ENCODE measurements around the gene RACGAP1. TPM values are rescaled to one million over a fixed set of nuclear protein-coding genes. Genes with fewer than 3 reads are reported as not detected.
"Not testable (repeated sequence)": the region's sequence is repeated elsewhere in the genome, so short reads cannot be mapped to it uniquely, and the experiment has no call there.

RACGAP1 gene
- total RNA-seq, 2 donors from 2014 or later = 121 to 150 TPM

- ATAC-seq (replicated peaks in 1 of 2) (peak in 1 of 2 donors; percentile 17), DNase-seq (no peak)
- no peaks in the 10 kb centered on the region for H3K9me3 Mint-ChIP-seq
- peaks cover 6% of the 10 kb centered on the region for H3K4me1 Mint-ChIP-seq (ENCODE audit: low read depth)
- H3K27me3 Mint-ChIP-seq (ENCODE audit: low read depth) = peaks cover 36% of the 10 kb centered on the region
- no peak overlapping the region for H3K27ac Mint-ChIP-seq
- peak overlapping the region in 1 of 2 donors; percentile 22 for H3K4me3 Mint-ChIP-seq
- H3K36me3 Mint-ChIP-seq (ENCODE audit: insufficient read depth in 2 of 2) = no peaks in the 10 kb centered on the region
These were observed 7.7 kb upstream of the RACGAP1 start for GRCh38 chr12:50032854-50033581.

DNA sequence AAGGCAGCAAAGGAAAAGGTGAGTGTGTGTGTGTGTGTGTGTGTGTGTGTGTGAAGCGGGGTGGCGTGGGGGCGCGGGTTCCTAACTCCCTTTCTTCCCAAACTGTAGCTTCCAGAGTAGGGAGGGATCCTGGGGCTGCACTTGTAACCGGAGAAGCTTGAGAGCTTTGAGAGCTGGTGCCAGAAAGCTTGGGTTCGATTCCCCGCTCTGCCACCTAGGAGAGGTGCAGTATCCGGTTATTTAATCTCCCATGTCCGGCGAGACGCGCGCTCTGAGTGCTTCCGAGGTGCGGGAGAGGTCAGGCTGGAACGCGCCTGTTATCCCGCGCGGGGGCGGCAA, 7.2 kb upstream of the RACGAP1 start:
- ATAC-seq (replicated peaks in 1 of 2) (no peak), DNase-seq (no peak)
- no peaks in the 10 kb centered on the region for H3K36me3 Mint-ChIP-seq (ENCODE audit: insufficient read depth in 2 of 2)
- no peaks in the 10 kb centered on the region for H3K9me3 Mint-ChIP-seq
- no peak overlapping the region for H3K27ac Mint-ChIP-seq
- H3K4me1 Mint-ChIP-seq (ENCODE audit: low read depth) = peaks cover 6% of the 10 kb centered on the region
- H3K27me3 Mint-ChIP-seq (ENCODE audit: low read depth) = peaks cover 36% of the 10 kb centered on the region
- no peak overlapping the region for H3K4me3 Mint-ChIP-seq

- H3K27me3 Mint-ChIP-seq (ENCODE audit: low read depth) = peaks cover 26% of the 10 kb centered on the region
- H3K27ac Mint-ChIP-seq; H3K4me3 Mint-ChIP-seq; H3K9me3 Mint-ChIP-seq; H3K36me3 Mint-ChIP-seq (ENCODE audit: insufficient read depth in 2 of 2); ATAC-seq (replicated peaks in 1 of 2); DNase-seq: not testable (repeated sequence)
- H3K4me1 Mint-ChIP-seq (ENCODE audit: low read depth) = peaks cover 10% of the 10 kb centered on the region
These were observed 5.2 kb upstream of the RACGAP1 start for GRCh38 chr12:50030449-50030848.

- Mint-ChIP-seq H3K27me3 (ENCODE audit: low read depth) (peaks cover 5% of the 10 kb centered on the region), H3K4me3 (no peak overlapping the region), H3K27ac (no peak overlapping the region), H3K4me1 (ENCODE audit: low read depth) (peaks cover 29% of the 10 kb centered on the region), H3K9me3 (peaks cover 2 to 3% of the 10 kb centered on the region in 2 donors), H3K36me3 (ENCODE audit: insufficient read depth in 2 of 2) (peaks cover 11% of the 10 kb centered on the region in 2 donors)
- no peak for ATAC-seq (replicated peaks in 1 of 2)
- no peak for DNase-seq
These were observed 1.4 kb upstream of the RACGAP1 start for GRCh38 chr12:50026691-50027090.

DNA sequence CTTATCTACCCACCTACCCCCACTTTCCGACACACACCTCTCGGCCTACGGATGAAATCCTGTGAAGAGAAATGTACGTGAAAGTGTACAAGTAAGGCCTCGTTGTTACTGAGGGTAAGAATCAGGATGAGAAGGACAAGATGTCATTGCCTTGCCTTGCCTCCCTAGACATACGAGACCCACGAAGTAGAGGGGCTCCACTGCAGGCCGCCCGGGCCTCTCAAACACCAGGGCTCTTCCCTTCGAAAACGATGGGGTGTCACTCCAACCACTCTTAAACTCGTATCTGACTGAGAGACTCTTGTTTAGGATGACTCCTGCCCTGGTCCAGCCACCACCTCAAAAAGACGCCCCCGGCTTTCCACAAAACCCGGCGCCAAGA, 498 bp downstream of the RACGAP1 start:
- Mint-ChIP-seq H3K36me3 (ENCODE audit: insufficient read depth in 2 of 2) (peaks cover 11% of the 10 kb centered on the region in 2 donors), H3K27ac (peak overlapping the region; percentile 93), H3K9me3 (peaks cover 2 to 3% of the 10 kb centered on the region in 2 donors), H3K4me3 (peak overlapping the region; percentile 94 to 95), H3K27me3 (ENCODE audit: low read depth) (no peaks in the 10 kb centered on the region), H3K4me1 (ENCODE audit: low read depth) (peaks cover 36% of the 10 kb centered on the region)
- DNase-seq (peak in 1 of 2 donors; percentile 16), ATAC-seq (replicated peaks in 1 of 2) (peak; percentile 25 to 29)

GRCh38 chr12:50024227-50024626, 1.1 kb downstream of the RACGAP1 start:
- Mint-ChIP-seq H3K36me3 (ENCODE audit: insufficient read depth in 2 of 2) (peaks cover 11% of the 10 kb centered on the region in 2 donors), H3K9me3 (peaks cover 2 to 3% of the 10 kb centered on the region in 2 donors), H3K4me3 (peak overlapping the region; percentile 94 to 95), H3K4me1 (ENCODE audit: low read depth) (peaks cover 40% of the 10 kb centered on the region), H3K27me3 (ENCODE audit: low read depth) (no peaks in the 10 kb centered on the region), H3K27ac (peak overlapping the region; percentile 93)
- ATAC-seq (replicated peaks in 1 of 2) = no peak
- no peak for DNase-seq

DNA sequence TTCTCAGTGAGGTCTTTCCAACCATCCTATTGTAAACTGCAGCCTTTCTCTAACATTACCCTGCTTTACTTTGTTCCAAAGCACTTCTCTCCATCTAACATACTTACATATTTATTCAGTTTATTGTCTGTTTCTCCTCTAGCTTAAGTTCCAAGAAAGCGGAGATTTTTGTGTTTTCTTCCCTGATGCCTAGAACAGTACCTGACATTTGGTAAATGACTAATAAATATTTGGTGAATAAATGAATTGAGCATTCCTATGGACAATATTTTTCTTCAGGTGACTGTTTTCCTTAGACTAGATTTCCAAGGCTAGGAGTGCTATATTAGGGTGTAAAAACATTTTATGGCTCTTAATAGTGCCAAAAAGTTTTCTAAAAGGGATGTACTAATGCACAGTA, 2.4 kb downstream of the RACGAP1 start:
- ATAC-seq (replicated peaks in 1 of 2) (no peak), DNase-seq (no peak)
- peaks cover 11% of the 10 kb centered on the region in 2 donors for H3K36me3 Mint-ChIP-seq (ENCODE audit: insufficient read depth in 2 of 2)
- peak overlapping the region; percentile 94 to 95 for H3K4me3 Mint-ChIP-seq
- H3K4me1 Mint-ChIP-seq (ENCODE audit: low read depth) = peaks cover 46% of the 10 kb centered on the region
- peaks cover 2 to 3% of the 10 kb centered on the region in 2 donors for H3K9me3 Mint-ChIP-seq
- no peaks in the 10 kb centered on the region for H3K27me3 Mint-ChIP-seq (ENCODE audit: low read depth)
- no peak overlapping the region for H3K27ac Mint-ChIP-seq

DNA sequence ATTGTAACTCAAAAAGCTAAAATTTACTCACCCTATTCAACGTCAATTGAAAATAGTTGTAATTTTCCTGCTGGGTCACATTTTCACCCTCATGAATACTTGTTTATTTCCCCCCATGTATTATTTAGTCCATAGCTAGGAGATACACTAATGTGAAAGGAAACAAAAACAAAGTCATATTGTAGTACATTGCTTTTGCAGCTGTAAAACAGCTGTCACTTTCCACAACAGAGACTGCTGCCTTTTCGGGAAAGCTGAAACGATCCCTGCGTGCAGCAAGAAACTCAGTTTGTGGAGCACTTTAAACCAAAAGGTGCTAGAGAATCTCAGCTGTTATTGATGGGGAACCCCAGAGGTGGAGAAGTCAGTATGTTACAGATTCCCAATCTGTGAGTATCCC, 4.3 kb downstream of the RACGAP1 start:
- no peak for ATAC-seq (replicated peaks in 1 of 2)
- Mint-ChIP-seq H3K4me3 (no peak overlapping the region), H3K4me1 (ENCODE audit: low read depth) (peaks cover 46% of the 10 kb centered on the region), H3K27me3 (ENCODE audit: low read depth) (no peaks in the 10 kb centered on the region), H3K36me3 (ENCODE audit: insufficient read depth in 2 of 2) (peaks cover 11 to 14% of the 10 kb centered on the region in 2 donors), H3K27ac (no peak overlapping the region), H3K9me3 (peaks cover 2 to 3% of the 10 kb centered on the region in 2 donors)
- no peak for DNase-seq

GRCh38 chr12:50019524-50019923, 5.8 kb downstream of the RACGAP1 start:
- Mint-ChIP-seq H3K4me3 (no peak overlapping the region), H3K27ac (no peak overlapping the region), H3K4me1 (ENCODE audit: low read depth) (peaks cover 39% of the 10 kb centered on the region), H3K9me3 (no peaks in the 10 kb centered on the region), H3K27me3 (ENCODE audit: low read depth) (no peaks in the 10 kb centered on the region), H3K36me3 (ENCODE audit: insufficient read depth in 2 of 2) (peaks cover 6 to 11% of the 10 kb centered on the region in 2 donors)
- no peak for ATAC-seq (replicated peaks in 1 of 2)
- no peak for DNase-seq

DNA sequence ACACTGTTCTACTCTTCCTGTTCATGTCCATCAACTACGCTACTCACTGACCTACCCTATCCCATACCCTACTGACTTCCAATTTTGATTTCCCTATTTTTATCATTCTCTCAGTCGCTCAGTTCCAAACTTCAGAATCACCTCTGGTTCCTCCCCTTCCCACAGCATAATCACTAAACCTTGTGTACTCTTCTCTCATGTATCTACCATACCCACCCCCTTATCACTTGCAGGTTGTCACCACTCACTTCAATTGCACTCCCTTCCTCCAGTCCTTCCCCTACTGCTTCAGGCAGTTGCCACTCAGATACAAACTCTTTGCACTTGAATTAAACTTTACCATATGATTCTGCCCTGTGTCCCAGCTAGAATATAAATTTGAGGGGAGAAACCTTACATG, 6.3 kb downstream of the RACGAP1 start:
- Mint-ChIP-seq H3K4me1 (ENCODE audit: low read depth) (peaks cover 40% of the 10 kb centered on the region), H3K9me3 (no peaks in the 10 kb centered on the region), H3K27ac (no peak overlapping the region), H3K4me3 (no peak overlapping the region), H3K36me3 (ENCODE audit: insufficient read depth in 2 of 2) (peaks cover 8 to 16% of the 10 kb centered on the region in 2 donors), H3K27me3 (ENCODE audit: low read depth) (no peaks in the 10 kb centered on the region)
- no peak for DNase-seq
- ATAC-seq (replicated peaks in 1 of 2) = no peak

GRCh38 chr12:50018154-50018553, 7.1 kb downstream of the RACGAP1 start:
- DNase-seq (no peak), ATAC-seq (replicated peaks in 1 of 2) (no peak)
- H3K27ac Mint-ChIP-seq = no peak overlapping the region
- H3K4me1 Mint-ChIP-seq (ENCODE audit: low read depth) = peaks cover 37% of the 10 kb centered on the region
- H3K27me3 Mint-ChIP-seq (ENCODE audit: low read depth) = no peaks in the 10 kb centered on the region
- no peaks in the 10 kb centered on the region for H3K9me3 Mint-ChIP-seq
- no peak overlapping the region for H3K4me3 Mint-ChIP-seq
- H3K36me3 Mint-ChIP-seq (ENCODE audit: insufficient read depth in 2 of 2) = peaks cover 11 to 24% of the 10 kb centered on the region in 2 donors

DNA sequence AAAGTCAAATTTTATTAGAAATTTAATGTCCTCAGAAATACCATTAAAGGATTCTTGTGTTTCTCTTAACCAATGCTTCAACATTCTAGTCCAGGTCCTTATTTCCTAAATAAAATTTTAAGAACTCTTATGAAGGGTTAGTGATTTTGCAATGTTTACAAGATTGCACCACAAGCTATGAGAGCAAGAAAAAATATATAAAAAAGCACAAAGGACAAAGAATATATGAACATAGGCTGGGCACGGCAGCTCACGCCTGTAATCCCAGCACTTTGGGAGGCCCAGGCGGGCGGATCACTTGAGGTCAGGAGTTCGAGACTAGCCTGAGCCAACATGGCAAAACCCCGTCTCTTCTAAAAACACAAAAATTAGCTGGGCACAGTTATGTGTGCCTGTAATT, 7.7 kb downstream of the RACGAP1 start:
- DNase-seq = no peak
- no peak for ATAC-seq (replicated peaks in 1 of 2)
- Mint-ChIP-seq H3K4me3 (no peak overlapping the region), H3K9me3 (no peaks in the 10 kb centered on the region), H3K27me3 (ENCODE audit: low read depth) (no peaks in the 10 kb centered on the region), H3K36me3 (ENCODE audit: insufficient read depth in 2 of 2) (peaks cover 8 to 22% of the 10 kb centered on the region in 2 donors), H3K4me1 (ENCODE audit: low read depth) (peaks cover 31% of the 10 kb centered on the region), H3K27ac (no peak overlapping the region)

DNA sequence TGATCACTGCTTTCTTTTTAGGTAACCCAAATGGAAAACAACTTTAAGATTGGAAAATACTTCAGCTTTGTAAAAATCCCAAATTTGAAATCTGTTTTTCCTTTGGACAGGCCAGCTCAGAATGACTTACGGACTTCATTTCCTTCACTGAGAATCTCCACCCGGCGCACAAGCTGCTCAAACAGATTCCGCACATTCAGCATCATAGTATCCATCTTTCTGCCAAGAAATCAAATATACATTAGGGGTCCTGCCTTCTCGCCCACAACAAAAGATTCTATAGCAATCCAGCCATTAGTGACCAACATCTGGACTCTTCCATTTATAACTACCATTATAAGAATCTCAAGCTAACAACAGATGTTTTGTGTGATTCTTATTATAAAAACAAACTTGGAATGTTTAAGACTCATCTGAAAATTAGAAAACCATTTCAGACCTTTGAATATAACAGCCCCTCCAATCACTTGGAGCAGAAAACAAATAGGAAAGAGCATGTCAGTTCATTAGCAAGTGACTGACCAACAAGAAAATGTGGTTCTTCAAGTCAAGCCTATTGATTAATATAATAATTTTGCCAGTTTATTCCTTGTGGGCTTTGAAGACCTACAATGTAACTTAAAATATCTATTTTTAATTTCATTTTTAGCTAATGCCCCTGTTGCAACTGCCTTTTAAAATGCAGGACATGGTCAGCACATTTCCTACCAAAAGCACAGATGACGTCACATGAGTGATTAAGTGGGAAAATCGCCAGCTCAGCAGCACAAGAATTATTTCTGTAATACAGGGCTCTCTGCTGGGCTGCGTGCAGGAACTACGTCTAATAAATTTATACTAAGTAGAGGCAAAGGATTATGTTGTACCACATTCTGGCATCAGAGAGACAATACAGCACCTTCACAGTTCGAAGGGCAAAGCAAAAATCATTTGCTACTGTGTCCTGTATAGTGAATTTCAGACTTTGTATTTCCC, 8.5 kb downstream of the RACGAP1 start:
- Mint-ChIP-seq H3K36me3 (ENCODE audit: insufficient read depth in 2 of 2) (peaks cover 7 to 19% of the 10 kb centered on the region in 2 donors), H3K4me3 (no peak overlapping the region), H3K9me3 (no peaks in the 10 kb centered on the region), H3K27ac (peak overlapping the region; percentile 19), H3K27me3 (ENCODE audit: low read depth) (no peaks in the 10 kb centered on the region), H3K4me1 (ENCODE audit: low read depth) (peaks cover 27% of the 10 kb centered on the region)
- ATAC-seq (replicated peaks in 1 of 2) (no peak), DNase-seq (no peak)

Data from activated T-cell treated with anti-CD3 and anti-CD28 coated beads, Interleukin-2, amount 50 U/mL, for 72 hours (primary cell).